ENCODE measurements around the gene SAP30L. TPM values are rescaled to one million over a fixed set of nuclear protein-coding genes. Genes with fewer than 3 reads are reported as not detected.

The SAP30L gene
- total RNA-seq, 1 experiment from 2014 or later, result 32.5 TPM

DNA sequence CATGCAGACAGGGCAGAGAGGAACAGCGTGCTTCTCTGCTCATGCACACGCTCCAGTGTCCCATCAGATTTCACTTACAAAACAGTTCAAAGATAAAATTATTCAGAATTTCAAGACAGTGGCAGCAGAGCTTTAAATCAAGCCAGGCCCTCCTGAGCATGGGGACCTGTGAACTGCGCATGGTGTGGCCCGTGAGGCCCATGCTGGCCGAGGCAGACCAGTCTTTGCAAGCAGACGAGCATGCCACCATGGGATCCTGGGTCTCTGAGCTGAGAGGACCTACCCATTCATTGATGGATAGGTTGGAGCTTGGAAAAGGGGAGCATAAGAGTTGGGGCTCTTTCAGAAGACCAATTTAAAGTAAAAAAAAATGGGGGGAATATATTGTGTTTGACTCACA is 35.0 kb upstream of the SAP30L start:
- Histone ChIP-seq H3K4me3 (ENCODE audit: low read depth, low read length) (no peak overlapping the region), H3K9me3 (no peaks in the 10 kb centered on the region), H3K36me3 (ENCODE audit: control insufficient read depth, insufficient read depth, low read length) (no peaks in the 10 kb centered on the region), H3K27me3 (replicated peaks; ENCODE audit: control insufficient read depth, insufficient read depth, low read length) (no peaks in the 10 kb centered on the region), H3K4me1 (no peaks in the 10 kb centered on the region; the same call in 1 of the 2 replicates)
- TF ChIP-seq, protein P1, sequence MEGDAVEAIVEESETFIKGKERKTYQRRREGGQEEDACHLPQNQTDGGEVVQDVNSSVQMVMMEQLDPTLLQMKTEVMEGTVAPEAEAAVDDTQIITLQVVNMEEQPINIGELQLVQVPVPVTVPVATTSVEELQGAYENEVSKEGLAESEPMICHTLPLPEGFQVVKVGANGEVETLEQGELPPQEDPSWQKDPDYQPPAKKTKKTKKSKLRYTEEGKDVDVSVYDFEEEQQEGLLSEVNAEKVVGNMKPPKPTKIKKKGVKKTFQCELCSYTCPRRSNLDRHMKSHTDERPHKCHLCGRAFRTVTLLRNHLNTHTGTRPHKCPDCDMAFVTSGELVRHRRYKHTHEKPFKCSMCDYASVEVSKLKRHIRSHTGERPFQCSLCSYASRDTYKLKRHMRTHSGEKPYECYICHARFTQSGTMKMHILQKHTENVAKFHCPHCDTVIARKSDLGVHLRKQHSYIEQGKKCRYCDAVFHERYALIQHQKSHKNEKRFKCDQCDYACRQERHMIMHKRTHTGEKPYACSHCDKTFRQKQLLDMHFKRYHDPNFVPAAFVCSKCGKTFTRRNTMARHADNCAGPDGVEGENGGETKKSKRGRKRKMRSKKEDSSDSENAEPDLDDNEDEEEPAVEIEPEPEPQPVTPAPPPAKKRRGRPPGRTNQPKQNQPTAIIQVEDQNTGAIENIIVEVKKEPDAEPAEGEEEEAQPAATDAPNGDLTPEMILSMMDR (IDR thresholded peaks at IDR 0.05; ENCODE audit: insufficient read depth in 1 of 2, low read depth in 1 of 2, low read length in 1 of 2, severe bottlenecking in 1 of 2, unreplicated experiment in 1 of 2), result no peak
- POLR2A ChIA-PET, result no interaction called here
- H3K4me3 Mint-ChIP-seq (ENCODE audit: unreplicated experiment), result no peak overlapping the region
- peaks cover 9% of the 10 kb centered on the region for H3K4me1 Mint-ChIP-seq (ENCODE audit: low read depth, unreplicated experiment)
- no peak for DNase-seq
- peaks cover 10% of the 10 kb centered on the region for H3K36me3 Mint-ChIP-seq (ENCODE audit: insufficient read depth, unreplicated experiment)
- no peak overlapping the region for H3K27ac Mint-ChIP-seq (ENCODE audit: unreplicated experiment)
- intact Hi-C loops (cut with micrococcal nuclease; ENCODE audit: unreplicated experiment), result no loop called here
- BruUV-seq (replicated peaks), result no TSS peak
- H3K9me3 Mint-ChIP-seq (ENCODE audit: unreplicated experiment), result no peaks in the 10 kb centered on the region
- CTCF ChIA-PET, result no interaction called here
- H3K27me3 Mint-ChIP-seq (ENCODE audit: insufficient read depth, unreplicated experiment), result no peaks in the 10 kb centered on the region

DNA sequence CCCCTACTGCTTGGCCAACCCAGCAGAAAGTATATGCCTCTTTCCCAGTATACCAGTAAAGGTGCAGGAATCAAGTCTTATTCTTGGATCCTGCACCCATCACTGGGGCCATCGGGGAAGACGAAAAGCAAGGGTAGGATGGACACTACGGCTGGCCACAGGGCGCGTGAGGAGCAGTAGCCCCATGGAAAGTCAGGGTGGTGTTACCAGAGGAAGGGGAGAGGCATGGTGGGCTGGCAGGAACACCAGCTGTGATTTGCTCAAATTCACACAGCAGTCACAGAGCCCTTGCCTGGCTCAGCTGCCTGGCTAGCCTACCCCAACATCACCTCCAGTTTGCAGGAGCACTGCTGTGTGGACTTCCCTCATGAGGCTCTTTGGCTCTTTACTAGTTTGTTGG is 34.5 kb upstream of the SAP30L start:
- H3K36me3 Mint-ChIP-seq (ENCODE audit: insufficient read depth, unreplicated experiment), result peaks cover 10% of the 10 kb centered on the region
- DNase-seq, result no peak
- CTCF ChIA-PET, result no interaction called here
- H3K4me3 Mint-ChIP-seq (ENCODE audit: unreplicated experiment), result no peak overlapping the region
- Histone ChIP-seq H3K27me3 (replicated peaks; ENCODE audit: control insufficient read depth, insufficient read depth, low read length) (no peaks in the 10 kb centered on the region), H3K36me3 (ENCODE audit: control insufficient read depth, insufficient read depth, low read length) (no peaks in the 10 kb centered on the region), H3K4me3 (ENCODE audit: low read depth, low read length) (no peak overlapping the region), H3K4me1 (no peaks in the 10 kb centered on the region; the same call in 1 of the 2 replicates), H3K9me3 (no peaks in the 10 kb centered on the region)
- TF ChIP-seq, protein P1 (IDR thresholded peaks at IDR 0.05; ENCODE audit: insufficient read depth in 1 of 2, low read depth in 1 of 2, low read length in 1 of 2, severe bottlenecking in 1 of 2, unreplicated experiment in 1 of 2), result no peak
- no TSS peak for BruUV-seq (replicated peaks)
- POLR2A ChIA-PET, result no interaction called here
- H3K27ac Mint-ChIP-seq (ENCODE audit: unreplicated experiment), result no peak overlapping the region
- H3K4me1 Mint-ChIP-seq (ENCODE audit: low read depth, unreplicated experiment), result peaks cover 9% of the 10 kb centered on the region
- no peaks in the 10 kb centered on the region for H3K9me3 Mint-ChIP-seq (ENCODE audit: unreplicated experiment)
- intact Hi-C loops (cut with micrococcal nuclease; ENCODE audit: unreplicated experiment), result no loop called here
- H3K27me3 Mint-ChIP-seq (ENCODE audit: insufficient read depth, unreplicated experiment), result no peaks in the 10 kb centered on the region

DNA sequence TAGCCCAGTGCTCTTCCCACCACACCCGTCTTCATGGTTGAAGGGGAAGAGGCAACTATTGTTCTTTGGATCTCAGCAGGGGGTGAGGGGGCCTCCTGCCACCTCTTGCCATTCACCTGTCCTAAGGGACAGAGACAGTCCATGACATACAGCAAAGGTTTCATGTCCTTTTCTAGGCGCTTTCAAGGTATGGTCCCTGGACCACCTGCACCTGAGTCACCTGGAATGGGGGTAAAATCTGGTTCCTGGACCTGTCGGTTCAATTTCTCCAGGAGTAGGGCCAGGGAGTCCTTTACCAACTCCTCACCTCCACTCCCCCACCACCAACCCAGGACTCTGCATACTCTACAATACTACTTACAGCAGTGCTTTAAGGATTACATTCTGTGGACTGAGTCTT is 33.5 kb upstream of the SAP30L start:
- CTCF ChIA-PET, result no interaction called here
- no peaks in the 10 kb centered on the region for H3K36me3 ChIP-seq (ENCODE audit: control insufficient read depth, insufficient read depth, low read length)
- intact Hi-C loops (cut with micrococcal nuclease; ENCODE audit: unreplicated experiment), result no loop called here

More for the DNA sequence above, 33.5 kb upstream of the SAP30L start:
- TF ChIP-seq, protein P1 (IDR thresholded peaks at IDR 0.05; ENCODE audit: insufficient read depth in 1 of 2, low read depth in 1 of 2, low read length in 1 of 2, severe bottlenecking in 1 of 2, unreplicated experiment in 1 of 2), result no peak
- Histone ChIP-seq H3K9me3 (no peaks in the 10 kb centered on the region), H3K4me3 (ENCODE audit: low read depth, low read length) (no peak overlapping the region), H3K4me1 (no peaks in the 10 kb centered on the region; the same call in 1 of the 2 replicates), H3K27me3 (replicated peaks; ENCODE audit: control insufficient read depth, insufficient read depth, low read length) (no peaks in the 10 kb centered on the region)
- no peak for DNase-seq
- POLR2A ChIA-PET, result no interaction called here
- no TSS peak for BruUV-seq (replicated peaks)
- Mint-ChIP-seq H3K9me3 (ENCODE audit: unreplicated experiment) (no peaks in the 10 kb centered on the region), H3K4me1 (ENCODE audit: low read depth, unreplicated experiment) (peaks cover 9% of the 10 kb centered on the region), H3K27me3 (ENCODE audit: insufficient read depth, unreplicated experiment) (no peaks in the 10 kb centered on the region), H3K36me3 (ENCODE audit: insufficient read depth, unreplicated experiment) (peaks cover 10% of the 10 kb centered on the region), H3K4me3 (ENCODE audit: unreplicated experiment) (no peak overlapping the region), H3K27ac (ENCODE audit: unreplicated experiment) (no peak overlapping the region)

All from Caco-2 (cell line).